Activated CD8-positive, alpha-beta memory T cell treated with anti-CD3 and anti-CD28 coated beads, Interleukin-2, amount 50 U/mL, for 24 hours (primary cell): ENCODE data around the gene MYOT.

Experiments used
- DNase-seq: peaks from one replicate; pipeline ENCODE4 v3.0.0-alpha.2; 2020; ENCODE audit errors: extremely low read depth

The MYOT gene

GRCh38 chr5:137901011-137901817, 33.6 kb downstream of the MYOT start:
- DNase-seq = no peak

GRCh38 chr5:137902408-137903133, 34.9 kb downstream of the MYOT start:
- DNase-seq = no peak

GRCh38 chr5:137914758-137915157, 47.1 kb downstream of the MYOT start:
- no peak for DNase-seq

- DNase-seq = no peak
Measured at GRCh38 chr5:137916923-137917322, 49.3 kb downstream of the MYOT start.

- no peak for DNase-seq
Measured at GRCh38 chr5:137921931-137922330, 54.3 kb downstream of the MYOT start.

GRCh38 chr5:137923856-137924255, 56.2 kb downstream of the MYOT start:
- DNase-seq = no peak

GRCh38 chr5:137932800-137933199, 65.1 kb downstream of the MYOT start:
- no peak for DNase-seq

GRCh38 chr5:137933491-137933911, 65.8 kb downstream of the MYOT start:
- no peak for DNase-seq

GRCh38 chr5:137935190-137935589, 67.5 kb downstream of the MYOT start:
- no peak for DNase-seq

- DNase-seq = no peak
Measured at GRCh38 chr5:137935694-137936093, 68.0 kb downstream of the MYOT start.
